CD14-positive monocyte (primary cell): Measurements from ENCODE around the gene TGFB1I1. TPM values are rescaled to one million over a fixed set of nuclear protein-coding genes. Genes with fewer than 3 reads are reported as not detected.

Experiments
- DNase-seq, 3 donors: peaks; one replicate each; pipeline ENCODE4 v3.0.0-alpha.2; 2011 to 2022
- H2AFZ ChIP-seq: 2 replicates; pipeline ENCODE4 v1.6.0; 2012; ENCODE audit warnings: mild to moderate bottlenecking, low read depth, low read length, inconsistent platforms; ENCODE audit not compliant: insufficient read depth, poor library complexity, severe bottlenecking
- H3K27ac ChIP-seq, 2 donors: 1 replicate in 1 of 2; 2 replicates in 1 of 2; pipeline ENCODE4 v1.5.1; 2012 to 2013; ENCODE audit warnings: low read length in 2 of 2, control low read depth in 1 of 2, inconsistent platforms in 1 of 2, low read depth in 1 of 2, mild to moderate bottlenecking in 1 of 2
- H3K27me3 ChIP-seq, 2 donors: one replicate each; pipeline versions ENCODE4 v1.6.0 to v1.6.1; 2011 to 2013; ENCODE audit warnings: low read length in 2 of 2; ENCODE audit not compliant: control insufficient read depth in 2 of 2, insufficient read depth in 2 of 2
- H3K36me3 ChIP-seq, 2 donors: replicated peaks in 1 of 2; 1 replicate in 1 of 2; 2 replicates in 1 of 2; pipeline versions ENCODE4 v1.5.1 to v1.6.1; 2012 to 2013; ENCODE audit warnings: low read length in 2 of 2, control low read depth in 1 of 2, inconsistent platforms in 1 of 2, mild to moderate bottlenecking in 1 of 2; ENCODE audit not compliant: insufficient read depth in 2 of 2, control insufficient read depth in 1 of 2
- H3K4me1 ChIP-seq, 2 donors: 1 replicate in 1 of 2; 2 replicates in 1 of 2; pipeline versions ENCODE4 v1.5.1 to v1.6.1; 2012 to 2013; ENCODE audit warnings: low read length in 2 of 2, control low read depth in 1 of 2, inconsistent platforms in 1 of 2, mild to moderate bottlenecking in 1 of 2, moderate library complexity in 1 of 2; ENCODE audit not compliant: insufficient read depth in 2 of 2, control insufficient read depth in 1 of 2
- H3K4me2 ChIP-seq: replicated peaks from 2 replicates; pipeline ENCODE3; 2012; ENCODE audit warnings: low read length, moderate library complexity, mild to moderate bottlenecking; ENCODE audit not compliant: poor library complexity, severe bottlenecking; ENCODE audit errors: extremely low read depth
- H3K4me3 ChIP-seq, 3 experiments: fragments of 200-600 bp in 1 of 3; sonication (generic) in 1 of 3; replicated peaks in 1 of 3; 1 replicate in 2 of 3; 2 replicates in 1 of 3; pipeline ENCODE4 v1.5.1; 2011 to 2013; ENCODE audit warnings: low read length in 3 of 3, mild to moderate bottlenecking in 3 of 3, control low read depth in 2 of 3, low read depth in 2 of 3, inconsistent platforms in 1 of 3, moderate library complexity in 1 of 3
- H3K79me2 ChIP-seq: 2 replicates; pipeline ENCODE4 v1.6.0; 2012; ENCODE audit warnings: mild to moderate bottlenecking, control low read depth, inconsistent platforms, low read length, moderate library complexity; ENCODE audit not compliant: insufficient read depth
- H3K9ac ChIP-seq: 2 replicates; pipeline ENCODE4 v1.6.0; 2017; ENCODE audit warnings: low read length, mild to moderate bottlenecking; ENCODE audit not compliant: insufficient read depth, poor library complexity, severe bottlenecking
- H3K9me3 ChIP-seq, 2 donors: replicated peaks in 1 of 2; 1 replicate in 1 of 2; 2 replicates in 1 of 2; pipeline versions ENCODE4 v1.5.1 to v1.6.1; 2012 to 2013; ENCODE audit warnings: low read length in 2 of 2, control low read depth in 1 of 2; ENCODE audit not compliant: control insufficient read depth in 1 of 2, insufficient read depth in 1 of 2
- H4K20me1 ChIP-seq: 2 replicates; pipeline ENCODE4 v1.6.0; 2012; ENCODE audit warnings: mild to moderate bottlenecking, low read length, control low read depth, moderate library complexity; ENCODE audit not compliant: insufficient read depth
- H3K27ac Mint-ChIP-seq, 7 donors: one replicate each; pipeline ENCODE4 v1.8.0; 2020; ENCODE audit warnings: mild to moderate bottlenecking in 7 of 7, mixed read lengths in 7 of 7, moderate library complexity in 6 of 7, inconsistent platforms in 2 of 7
- H3K27me3 Mint-ChIP-seq, 3 donors: one replicate each; pipeline ENCODE4 v1.8.0; 2021 to 2022; ENCODE audit warnings: low read depth in 3 of 3, mild to moderate bottlenecking in 3 of 3, mixed read lengths in 3 of 3, moderate library complexity in 3 of 3, inconsistent platforms in 1 of 3
- H3K36me3 Mint-ChIP-seq, 2 donors: one replicate each; pipeline ENCODE4 v1.8.0; 2020; ENCODE audit warnings: mixed read lengths in 2 of 2, inconsistent platforms in 1 of 2, mild to moderate bottlenecking in 1 of 2
- H3K4me1 Mint-ChIP-seq: one replicate; pipeline ENCODE4 v1.8.0; 2020; ENCODE audit warnings: mild to moderate bottlenecking, mixed read lengths
- H3K4me3 Mint-ChIP-seq, 2 donors: one replicate each; pipeline ENCODE4 v1.8.0; 2020; ENCODE audit warnings: mild to moderate bottlenecking in 2 of 2, mixed read lengths in 2 of 2, moderate library complexity in 1 of 2
- H3K9me3 Mint-ChIP-seq, 7 donors: one replicate each; pipeline ENCODE4 v1.8.0; 2020 to 2022; ENCODE audit warnings: mixed read lengths in 7 of 7, mild to moderate bottlenecking in 6 of 7, moderate library complexity in 6 of 7, inconsistent platforms in 2 of 7
- WGBS: methylation state at CpG from one replicate; pipeline ENCODE4 v1.1.5; 2013; ENCODE audit warnings: missing lambda C conversion rate; ENCODE audit not compliant: insufficient coverage; 5-methylcytosine and 5-hydroxymethylcytosine counted together
- intact Hi-C, 2 donors: fragments of 100-400 bp; cut with micrococcal nuclease; formaldehyde crosslinking; loops; one replicate each; pipeline versions ENCODE4 v1.15.0 to v1.15.1; 2023
- polyA plus RNA-seq, 3 donors: library from polyadenylated mRNA; depleted of rRNA in 1 of 3; unstranded in 2 of 3; stranded (reverse) in 1 of 3; fragments of 300-500 nt in 2 of 3; fragments of >200 nt in 1 of 3; fragmentation: Illumina TruSeq in 2 of 3; gene quantifications; 1 replicate in 2 of 3; 2 replicates in 1 of 3; pipeline ENCODE4 v1.2.3, GENCODE V29; 2012 to 2021
- TF ChIP-seq, protein P1 (sequence below): fragments of 200-600 bp; IDR thresholded peaks from one replicate; pipeline ENCODE4 v1.8.0; 2022; ENCODE audit warnings: antibody characterized with exemption, mild to moderate bottlenecking

TGFB1I1 gene
- polyA plus RNA-seq, 3 donors, result 0.11 to 0.16 TPM; not detected in 1

DNA sequence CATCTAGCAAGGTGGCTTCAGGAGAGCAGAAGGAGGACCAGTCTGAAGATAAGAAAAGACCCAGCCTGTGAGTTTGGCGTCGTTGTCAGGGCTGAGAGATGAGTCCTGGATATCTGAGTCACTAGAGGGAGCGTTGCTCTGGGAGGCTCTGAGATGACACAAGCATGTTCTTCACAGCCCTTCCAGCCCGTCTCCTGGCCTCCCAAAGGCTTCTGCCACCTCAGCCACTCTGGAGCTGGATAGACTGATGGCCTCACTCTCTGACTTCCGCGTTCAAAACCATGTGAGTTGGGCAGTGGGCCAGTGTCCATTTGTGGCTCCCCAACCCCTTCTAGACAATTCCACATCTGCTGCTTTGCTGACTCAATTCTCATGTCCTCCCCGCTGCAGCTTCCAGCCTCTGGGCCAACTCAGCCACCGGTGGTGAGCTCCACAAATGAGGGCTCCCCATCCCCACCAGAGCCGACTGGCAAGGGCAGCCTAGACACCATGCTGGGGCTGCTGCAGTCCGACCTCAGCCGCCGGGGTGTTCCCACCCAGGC lies 2.3 kb downstream of the TGFB1I1 start:
- intact Hi-C loops, result no loop called here
- Histone ChIP-seq H3K27ac (no peak overlapping the region), H3K4me3 (no peak overlapping the region), H3K9me3 (peaks cover 0 to 5% of the 10 kb centered on the region in 2 donors), H3K4me2 (no peak overlapping the region), H3K4me1 (peaks cover 26 to 35% of the 10 kb centered on the region in 2 donors), H3K79me2 (no peaks in the 10 kb centered on the region), H3K27me3 (peaks cover 0 to 29% of the 10 kb centered on the region in 2 donors), H3K36me3 (no peaks in the 10 kb centered on the region), H4K20me1 (no peaks in the 10 kb centered on the region), H3K9ac (no peak overlapping the region), H2AFZ (no peak overlapping the region)
- Mint-ChIP-seq H3K36me3 (peaks cover 3% of the 10 kb centered on the region in 2 donors), H3K4me3 (no peak overlapping the region), H3K27me3 (peaks cover 4 to 59% (median 49%) of the 10 kb centered on the region in 3 donors), H3K4me1 (peaks cover 36% of the 10 kb centered on the region), H3K27ac (no peak overlapping the region), H3K9me3 (peaks cover 5 to 15% (median 7%) of the 10 kb centered on the region in 7 donors)
- TF ChIP-seq, protein P1, sequence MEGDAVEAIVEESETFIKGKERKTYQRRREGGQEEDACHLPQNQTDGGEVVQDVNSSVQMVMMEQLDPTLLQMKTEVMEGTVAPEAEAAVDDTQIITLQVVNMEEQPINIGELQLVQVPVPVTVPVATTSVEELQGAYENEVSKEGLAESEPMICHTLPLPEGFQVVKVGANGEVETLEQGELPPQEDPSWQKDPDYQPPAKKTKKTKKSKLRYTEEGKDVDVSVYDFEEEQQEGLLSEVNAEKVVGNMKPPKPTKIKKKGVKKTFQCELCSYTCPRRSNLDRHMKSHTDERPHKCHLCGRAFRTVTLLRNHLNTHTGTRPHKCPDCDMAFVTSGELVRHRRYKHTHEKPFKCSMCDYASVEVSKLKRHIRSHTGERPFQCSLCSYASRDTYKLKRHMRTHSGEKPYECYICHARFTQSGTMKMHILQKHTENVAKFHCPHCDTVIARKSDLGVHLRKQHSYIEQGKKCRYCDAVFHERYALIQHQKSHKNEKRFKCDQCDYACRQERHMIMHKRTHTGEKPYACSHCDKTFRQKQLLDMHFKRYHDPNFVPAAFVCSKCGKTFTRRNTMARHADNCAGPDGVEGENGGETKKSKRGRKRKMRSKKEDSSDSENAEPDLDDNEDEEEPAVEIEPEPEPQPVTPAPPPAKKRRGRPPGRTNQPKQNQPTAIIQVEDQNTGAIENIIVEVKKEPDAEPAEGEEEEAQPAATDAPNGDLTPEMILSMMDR, result no peak
- DNase-seq, result no peak
- 85% methylated on average over 9 of the region's 12 CpGs for WGBS

DNA sequence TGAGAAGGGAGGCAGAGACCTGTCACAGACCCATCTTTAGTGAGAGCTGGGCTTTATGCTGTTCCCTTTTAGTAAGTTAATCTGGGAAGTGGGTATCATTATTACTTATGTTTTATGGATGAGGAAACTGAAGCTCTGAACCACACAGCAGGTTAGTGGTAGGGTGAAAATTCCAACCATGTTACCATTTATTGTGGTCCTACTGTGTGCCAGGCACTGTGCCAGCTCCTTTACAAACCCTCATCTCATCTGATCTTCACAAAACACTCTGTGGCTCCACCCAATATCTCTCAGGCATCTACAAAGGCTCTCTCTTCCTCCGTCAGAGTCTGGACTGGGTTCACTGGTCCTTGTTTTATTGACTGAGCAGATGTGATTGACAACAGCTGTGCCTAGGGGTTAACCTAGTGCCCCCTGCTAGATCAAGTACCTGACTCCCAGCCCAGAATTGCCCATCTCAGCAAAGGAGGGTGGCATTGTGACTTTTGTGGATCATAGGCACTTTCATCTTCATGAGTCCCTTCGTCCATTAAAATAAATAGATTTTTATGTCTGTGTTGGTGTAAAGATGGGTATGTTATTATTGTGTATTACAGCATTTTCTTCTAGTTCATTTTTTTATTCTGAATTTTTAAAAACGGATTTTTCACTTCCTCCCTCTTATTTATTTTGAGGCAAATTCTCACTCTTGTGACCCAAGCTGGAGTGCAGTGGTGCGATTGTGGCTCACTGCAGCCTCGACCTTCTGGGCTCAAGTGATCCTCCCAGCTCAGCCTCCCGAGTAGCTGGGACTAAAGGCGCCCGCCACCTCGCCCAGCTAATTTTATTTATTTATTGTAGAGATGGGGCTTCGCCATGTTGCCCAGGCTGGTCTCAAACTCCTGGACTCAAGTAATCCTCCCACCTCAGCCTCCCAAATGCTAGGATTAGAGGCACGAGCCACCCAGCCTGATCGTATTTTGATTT lies 3.1 kb downstream of the TGFB1I1 start:
- Mint-ChIP-seq H3K27me3 (peaks cover 4 to 61% (median 49%) of the 10 kb centered on the region in 3 donors), H3K27ac (no peak overlapping the region), H3K4me3 (peak overlapping the region in 1 of 2 donors; percentile 54), H3K4me1 (peaks cover 36% of the 10 kb centered on the region), H3K36me3 (peaks cover 3% of the 10 kb centered on the region in 2 donors), H3K9me3 (peaks cover 5 to 15% (median 7%) of the 10 kb centered on the region in 7 donors)
- Histone ChIP-seq H3K79me2 (no peaks in the 10 kb centered on the region), H3K36me3 (no peaks in the 10 kb centered on the region), H3K9ac (no peak overlapping the region), H3K4me3 (no peak overlapping the region), H3K4me1 (peaks cover 26 to 35% of the 10 kb centered on the region in 2 donors), H2AFZ (no peak overlapping the region), H4K20me1 (no peaks in the 10 kb centered on the region), H3K27me3 (peaks cover 0 to 29% of the 10 kb centered on the region in 2 donors), H3K4me2 (no peak overlapping the region), H3K27ac (no peak overlapping the region), H3K9me3 (peaks cover 0 to 5% of the 10 kb centered on the region in 2 donors)
- WGBS, result 100% methylated on average over 2 of the region's 12 CpGs
- no peak for DNase-seq
- intact Hi-C loops, result no loop called here
- TF ChIP-seq, protein P1, result no peak
